Measurements from ENCODE around the gene SLC22A14. TPM values are rescaled to one million over a fixed set of nuclear protein-coding genes. Genes with fewer than 3 reads are reported as not detected.

Gene SLC22A14
- total RNA-seq, 4 donors from 2014 or later, result 0.23 TPM; not detected in 3

DNA sequence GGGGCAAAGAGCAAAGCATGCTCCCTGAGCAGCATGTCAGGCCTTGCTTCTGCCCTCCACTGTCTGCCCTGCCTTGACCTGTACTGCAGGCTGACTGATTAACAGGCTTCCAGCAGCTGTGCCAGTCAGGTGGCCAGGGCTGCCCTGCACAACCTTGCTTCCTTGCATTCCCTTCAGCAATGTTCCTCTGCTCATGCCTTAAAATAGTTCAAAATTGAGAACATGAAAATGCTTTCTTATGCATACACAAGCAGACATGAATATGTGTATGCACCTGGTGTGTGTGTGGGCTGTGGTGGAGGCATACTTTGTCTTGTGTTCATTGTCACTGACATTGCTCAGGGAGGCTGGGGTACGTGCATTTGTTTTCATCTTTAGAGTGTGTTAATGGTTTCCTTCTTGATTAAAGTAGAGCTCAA lies 17.7 kb upstream of the SLC22A14 start:
- peaks cover 0 to 11% (median 6%) of the 10 kb centered on the region in 4 donors for H3K36me3 ChIP-seq
- DNase-seq (ENCODE audit: extremely low spot score), result peak; percentile 45
- peaks cover 0 to 10% (median 0%) of the 10 kb centered on the region in 4 donors for H3K4me1 ChIP-seq
- no peak overlapping the region for H3K27ac ChIP-seq (replicated peaks in 1 of 4)
- intact Hi-C loops (cut with DNase I), result no loop called here
- TF ChIP-seq POLR2A (IDR thresholded peaks at IDR 0.05; ENCODE audit: low read depth) (no peak), EP300 (IDR thresholded peaks at IDR 0.05) (no peak), POLR2AphosphoS5 (IDR thresholded peaks at IDR 0.05) (no peak)
- TF ChIP-seq, protein P1, sequence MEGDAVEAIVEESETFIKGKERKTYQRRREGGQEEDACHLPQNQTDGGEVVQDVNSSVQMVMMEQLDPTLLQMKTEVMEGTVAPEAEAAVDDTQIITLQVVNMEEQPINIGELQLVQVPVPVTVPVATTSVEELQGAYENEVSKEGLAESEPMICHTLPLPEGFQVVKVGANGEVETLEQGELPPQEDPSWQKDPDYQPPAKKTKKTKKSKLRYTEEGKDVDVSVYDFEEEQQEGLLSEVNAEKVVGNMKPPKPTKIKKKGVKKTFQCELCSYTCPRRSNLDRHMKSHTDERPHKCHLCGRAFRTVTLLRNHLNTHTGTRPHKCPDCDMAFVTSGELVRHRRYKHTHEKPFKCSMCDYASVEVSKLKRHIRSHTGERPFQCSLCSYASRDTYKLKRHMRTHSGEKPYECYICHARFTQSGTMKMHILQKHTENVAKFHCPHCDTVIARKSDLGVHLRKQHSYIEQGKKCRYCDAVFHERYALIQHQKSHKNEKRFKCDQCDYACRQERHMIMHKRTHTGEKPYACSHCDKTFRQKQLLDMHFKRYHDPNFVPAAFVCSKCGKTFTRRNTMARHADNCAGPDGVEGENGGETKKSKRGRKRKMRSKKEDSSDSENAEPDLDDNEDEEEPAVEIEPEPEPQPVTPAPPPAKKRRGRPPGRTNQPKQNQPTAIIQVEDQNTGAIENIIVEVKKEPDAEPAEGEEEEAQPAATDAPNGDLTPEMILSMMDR (IDR thresholded peaks at IDR 0.05), result no peak
- no peaks in the 10 kb centered on the region for H3K9me3 ChIP-seq
- H3K27me3 ChIP-seq, result no peaks in the 10 kb centered on the region
- WGBS, result 0% methylated on average over 1 of the region's 1 CpG
- no peak overlapping the region for H3K4me3 ChIP-seq

DNA sequence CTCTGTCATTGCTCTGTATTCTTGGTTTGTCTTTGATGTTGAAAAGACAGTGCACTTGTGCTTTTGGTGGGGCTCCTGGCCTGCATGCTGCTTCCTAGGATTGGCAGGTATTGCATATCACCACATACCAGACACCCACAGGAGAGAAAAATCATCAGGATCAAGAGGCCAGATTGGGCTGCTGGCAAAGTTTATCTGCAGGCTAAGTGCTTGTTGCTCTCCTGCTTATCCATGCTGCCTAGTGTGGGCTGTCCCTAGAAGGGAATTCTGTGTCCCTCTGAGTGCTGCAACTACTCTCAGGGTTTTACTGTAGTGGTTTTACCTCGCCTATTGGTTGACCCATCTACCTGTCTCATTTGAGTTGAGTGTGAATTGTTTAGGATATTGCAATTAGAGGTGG lies 17.3 kb upstream of the SLC22A14 start:
- H3K27me3 ChIP-seq, result no peaks in the 10 kb centered on the region
- DNase-seq (ENCODE audit: extremely low spot score), result no peak

DNA sequence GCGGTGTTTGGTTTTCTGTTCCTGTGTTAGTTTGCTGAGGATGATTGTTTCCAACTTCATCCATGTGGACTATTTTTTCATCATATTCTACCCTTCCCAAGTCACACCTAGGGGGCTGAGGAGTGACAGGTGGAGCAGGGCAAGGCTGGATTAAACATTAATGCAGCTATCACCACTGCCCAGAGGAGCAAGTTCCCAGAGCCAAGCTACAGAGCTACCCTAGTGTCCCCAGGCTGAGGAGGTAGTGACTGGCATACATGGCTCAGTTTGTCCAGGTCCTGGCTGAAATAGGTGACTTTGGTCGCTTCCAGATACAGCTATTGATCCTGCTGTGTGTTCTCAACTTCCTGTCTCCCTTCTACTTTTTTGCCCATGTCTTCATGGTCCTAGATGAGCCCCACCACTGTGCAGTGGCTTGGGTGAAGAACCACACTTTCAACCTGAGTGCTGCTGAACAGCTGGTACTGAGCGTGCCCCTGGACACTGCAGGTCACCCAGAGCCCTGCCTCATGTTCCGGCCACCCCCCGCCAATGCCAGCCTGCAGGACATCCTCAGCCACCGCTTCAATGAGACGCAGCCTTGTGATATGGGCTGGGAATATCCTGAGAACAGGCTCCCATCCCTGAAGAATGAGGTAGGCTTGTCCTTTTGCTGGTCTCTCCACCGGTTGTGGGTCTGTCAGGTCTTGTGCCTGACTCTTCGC lies 16.3 kb upstream of the SLC22A14 start, which contains the start of gene SLC22A13:
Gene SLC22A13 (plus strand): TSS at position 209 of the 704 bp plus-strand sequence. CDS start 49 bp downstream, at position 258.
- WGBS, result 94% methylated on average over 4 of the region's 9 CpGs
- TF ChIP-seq POLR2A (IDR thresholded peaks at IDR 0.05; ENCODE audit: low read depth) (no peak), EP300 (IDR thresholded peaks at IDR 0.05) (no peak), POLR2AphosphoS5 (IDR thresholded peaks at IDR 0.05) (no peak)
- TF ChIP-seq, protein P1 (IDR thresholded peaks at IDR 0.05), result no peak
- DNase-seq (ENCODE audit: extremely low spot score), result peak; percentile 74

More for the DNA sequence above, 17.3 kb upstream of the SLC22A14 start:
- Histone ChIP-seq H3K36me3 (peaks cover 0 to 11% (median 6%) of the 10 kb centered on the region in 4 donors), H3K9me3 (no peaks in the 10 kb centered on the region), H3K4me1 (peaks cover 0 to 10% (median 0%) of the 10 kb centered on the region in 4 donors), H3K4me3 (no peak overlapping the region), H3K27ac (replicated peaks in 1 of 4) (no peak overlapping the region)
- intact Hi-C loops (cut with DNase I), result no loop called here
- WGBS, result 71% methylated on average over 1 of the region's 1 CpG
- TF ChIP-seq POLR2A (IDR thresholded peaks at IDR 0.05; ENCODE audit: low read depth) (no peak), EP300 (IDR thresholded peaks at IDR 0.05) (no peak), POLR2AphosphoS5 (IDR thresholded peaks at IDR 0.05) (no peak)
- TF ChIP-seq, protein P1 (IDR thresholded peaks at IDR 0.05), result no peak

DNA sequence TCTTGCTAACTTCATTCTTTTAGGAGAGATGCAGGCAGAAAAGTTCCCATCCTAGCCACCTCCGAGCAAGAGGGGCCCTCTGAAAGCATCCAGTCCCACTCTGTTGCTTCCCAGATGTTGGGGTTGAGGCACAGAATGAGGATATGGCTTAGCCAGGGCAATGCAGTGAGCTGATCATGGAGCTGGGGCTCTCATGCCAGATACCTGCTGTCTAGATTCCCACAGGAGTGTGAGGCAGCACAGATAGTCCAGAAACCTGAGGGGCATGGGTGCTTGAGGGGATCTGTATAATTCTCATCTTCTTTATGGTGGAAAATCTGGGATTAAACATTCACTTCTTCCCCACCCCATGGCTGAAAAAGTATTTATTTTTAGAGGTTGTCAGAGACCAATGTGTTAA lies 15.3 kb upstream of the SLC22A14 start:
- intact Hi-C loops (cut with DNase I), result no loop called here
- TF ChIP-seq POLR2AphosphoS5 (IDR thresholded peaks at IDR 0.05) (no peak), POLR2A (IDR thresholded peaks at IDR 0.05; ENCODE audit: low read depth) (no peak), EP300 (IDR thresholded peaks at IDR 0.05) (no peak)
- TF ChIP-seq, protein P1 (IDR thresholded peaks at IDR 0.05), result no peak
- Histone ChIP-seq H3K36me3 (peaks cover 0 to 8% (median 3%) of the 10 kb centered on the region in 4 donors), H3K4me3 (no peak overlapping the region), H3K9me3 (no peaks in the 10 kb centered on the region), H3K27me3 (no peaks in the 10 kb centered on the region), H3K4me1 (peaks cover 0 to 10% (median 0%) of the 10 kb centered on the region in 4 donors), H3K27ac (replicated peaks in 1 of 4) (no peak overlapping the region)
- DNase-seq (ENCODE audit: extremely low spot score), result peak; percentile 55
- WGBS, result 70% methylated on average over 1 of the region's 1 CpG

More for the DNA sequence above, 16.3 kb upstream of the SLC22A14 start, which contains the start of gene SLC22A13:
- Histone ChIP-seq H3K36me3 (peaks cover 0 to 9% (median 6%) of the 10 kb centered on the region in 4 donors), H3K4me3 (no peak within 1 kb of the TSS), H3K4me1 (peaks cover 0 to 10% (median 0%) of the 10 kb centered on the region in 4 donors), H3K27ac (replicated peaks in 1 of 4) (no peak within 1 kb of the TSS), H3K27me3 (no peaks in the 10 kb centered on the region), H3K9me3 (no peaks in the 10 kb centered on the region)
- intact Hi-C loops (cut with DNase I), result no loop called here
